ENCODE data around the gene GTSE1.

Gene GTSE1

DNA sequence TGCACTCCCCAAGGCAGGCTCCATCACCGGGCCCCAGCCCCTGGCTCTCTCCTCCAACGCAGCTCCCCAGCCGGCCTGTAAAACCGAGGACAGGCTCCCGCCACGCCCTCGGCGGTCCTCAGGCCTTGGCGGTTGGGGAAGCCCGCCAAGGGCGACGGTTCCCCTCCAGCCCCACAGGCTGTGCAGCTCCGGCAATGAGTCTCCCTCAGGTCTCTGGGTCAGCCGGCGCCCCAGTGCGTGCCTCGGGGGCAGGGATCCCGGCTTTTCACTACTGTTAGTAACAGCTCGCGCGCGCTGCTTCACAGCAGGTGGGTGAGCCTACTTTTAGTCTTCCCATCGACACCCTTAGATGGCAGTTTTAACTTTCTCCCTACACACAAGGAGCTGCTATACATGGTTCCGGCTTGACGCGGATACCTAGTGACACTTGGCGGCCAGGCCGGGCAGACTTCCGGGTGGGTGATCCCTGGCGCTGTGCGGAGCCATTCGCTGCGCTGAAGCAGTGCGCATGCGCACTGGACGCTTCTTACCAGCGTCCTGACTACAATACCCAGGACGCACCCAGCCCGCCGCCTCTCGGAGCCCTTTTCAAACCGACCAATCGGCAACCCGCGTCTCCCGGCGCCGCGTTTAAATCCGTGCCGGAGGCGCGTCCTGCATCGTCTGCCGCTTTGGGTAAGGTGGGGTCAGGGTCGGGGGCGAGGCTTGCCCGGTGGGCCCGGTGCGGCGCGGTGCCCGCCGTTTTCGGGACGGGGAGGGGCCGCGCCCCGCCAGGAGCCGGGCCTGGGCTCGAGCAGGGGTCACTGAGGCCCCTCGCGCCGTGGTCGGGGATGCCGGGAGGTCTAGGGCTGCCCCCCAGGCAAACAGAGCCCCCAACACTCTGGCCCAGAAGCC is at the start of gene GTSE1:
GTSE1 (plus strand) TSS at position 614 of the 894 bp plus-strand sequence. CDS start 531 bp downstream, outside the sequence.
- Histone ChIP-seq H3K27ac (ENCODE audit: poor library complexity, severe bottlenecking) (peak within 1 kb of the TSS; percentile 56), H3K36me3 (ENCODE audit: low read depth) (peaks cover 42% of the 10 kb centered on the region), H3K27me3 (ENCODE audit: insufficient read depth, poor library complexity, severe bottlenecking) (no peaks in the 10 kb centered on the region), H3K9me3 (ENCODE audit: severe bottlenecking) (no peaks in the 10 kb centered on the region), H3K4me3 (ENCODE audit: severe bottlenecking) (peak within 1 kb of the TSS; percentile 67), H3K4me1 (ENCODE audit: insufficient read depth, poor library complexity, severe bottlenecking) (peaks cover 4% of the 10 kb centered on the region)
- peak; percentile 96 for ATAC-seq (ENCODE audit: low read depth)
- TF ChIP-seq, protein P1, sequence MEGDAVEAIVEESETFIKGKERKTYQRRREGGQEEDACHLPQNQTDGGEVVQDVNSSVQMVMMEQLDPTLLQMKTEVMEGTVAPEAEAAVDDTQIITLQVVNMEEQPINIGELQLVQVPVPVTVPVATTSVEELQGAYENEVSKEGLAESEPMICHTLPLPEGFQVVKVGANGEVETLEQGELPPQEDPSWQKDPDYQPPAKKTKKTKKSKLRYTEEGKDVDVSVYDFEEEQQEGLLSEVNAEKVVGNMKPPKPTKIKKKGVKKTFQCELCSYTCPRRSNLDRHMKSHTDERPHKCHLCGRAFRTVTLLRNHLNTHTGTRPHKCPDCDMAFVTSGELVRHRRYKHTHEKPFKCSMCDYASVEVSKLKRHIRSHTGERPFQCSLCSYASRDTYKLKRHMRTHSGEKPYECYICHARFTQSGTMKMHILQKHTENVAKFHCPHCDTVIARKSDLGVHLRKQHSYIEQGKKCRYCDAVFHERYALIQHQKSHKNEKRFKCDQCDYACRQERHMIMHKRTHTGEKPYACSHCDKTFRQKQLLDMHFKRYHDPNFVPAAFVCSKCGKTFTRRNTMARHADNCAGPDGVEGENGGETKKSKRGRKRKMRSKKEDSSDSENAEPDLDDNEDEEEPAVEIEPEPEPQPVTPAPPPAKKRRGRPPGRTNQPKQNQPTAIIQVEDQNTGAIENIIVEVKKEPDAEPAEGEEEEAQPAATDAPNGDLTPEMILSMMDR (IDR thresholded peaks at IDR 0.05; ENCODE audit: poor library complexity, severe bottlenecking) = peak; percentile 39
- peak; percentile 98 for DNase-seq (ENCODE audit: low spot score)

GRCh38 chr22:46247443-46247975 is 49.2 kb upstream of the GTSE1 start:
- Histone ChIP-seq H3K4me1 (ENCODE audit: insufficient read depth, poor library complexity, severe bottlenecking) (peaks cover 15% of the 10 kb centered on the region), H3K27me3 (ENCODE audit: insufficient read depth, poor library complexity, severe bottlenecking) (no peaks in the 10 kb centered on the region), H3K36me3 (ENCODE audit: low read depth) (peaks cover 13% of the 10 kb centered on the region), H3K9me3 (ENCODE audit: severe bottlenecking) (no peaks in the 10 kb centered on the region), H3K27ac (ENCODE audit: poor library complexity, severe bottlenecking) (no peak overlapping the region), H3K4me3 (ENCODE audit: severe bottlenecking) (no peak overlapping the region)
- DNase-seq (ENCODE audit: low spot score) = no peak
- no peak for ATAC-seq (ENCODE audit: low read depth)
- TF ChIP-seq, protein P1 (IDR thresholded peaks at IDR 0.05; ENCODE audit: poor library complexity, severe bottlenecking) = no peak

GRCh38 chr22:46250035-46250782 is 46.5 kb upstream of the GTSE1 start, which contains the start of gene CDPF1:
TSS of gene CDPF1 (minus strand) at chr22:46250293. CDS start at chr22:46248284, 2,009 bp downstream.
- no peaks in the 10 kb centered on the region for H3K9me3 ChIP-seq (ENCODE audit: severe bottlenecking)
- ATAC-seq (ENCODE audit: low read depth) (peak; percentile 96), DNase-seq (ENCODE audit: low spot score) (peak; percentile 86)
- H3K4me1 ChIP-seq (ENCODE audit: insufficient read depth, poor library complexity, severe bottlenecking) = peaks cover 15% of the 10 kb centered on the region
- H3K27ac ChIP-seq (ENCODE audit: poor library complexity, severe bottlenecking) = peak within 1 kb of the TSS; percentile 46
- TF ChIP-seq, protein P1 (IDR thresholded peaks at IDR 0.05; ENCODE audit: poor library complexity, severe bottlenecking) = no peak
- peak within 1 kb of the TSS; percentile 60 for H3K4me3 ChIP-seq (ENCODE audit: severe bottlenecking)
- H3K36me3 ChIP-seq (ENCODE audit: low read depth) = peaks cover 9% of the 10 kb centered on the region
- H3K27me3 ChIP-seq (ENCODE audit: insufficient read depth, poor library complexity, severe bottlenecking) = no peaks in the 10 kb centered on the region

DNA sequence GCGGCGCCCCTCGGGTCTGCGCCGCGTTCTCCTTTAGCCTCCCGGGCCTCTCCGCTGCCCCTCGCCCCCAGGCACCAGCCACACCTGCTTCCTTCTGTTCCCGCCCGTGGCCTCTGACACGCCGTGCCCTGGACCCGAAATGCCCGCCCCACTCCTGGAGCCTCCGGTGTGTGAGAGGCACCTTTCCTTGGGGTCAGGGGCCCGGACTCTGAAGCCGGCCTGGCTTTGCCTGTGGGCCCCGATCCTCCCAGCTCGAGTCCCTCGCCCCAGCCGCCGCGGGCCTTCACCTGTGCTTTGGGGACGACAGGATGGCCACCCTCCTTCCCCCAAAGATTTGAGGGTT is 45.9 kb upstream of the GTSE1 start:
- H3K27me3 ChIP-seq (ENCODE audit: insufficient read depth, poor library complexity, severe bottlenecking) = no peaks in the 10 kb centered on the region
- H3K4me3 ChIP-seq (ENCODE audit: severe bottlenecking) = peak overlapping the region; percentile 60
- H3K9me3 ChIP-seq (ENCODE audit: severe bottlenecking) = no peaks in the 10 kb centered on the region
- DNase-seq (ENCODE audit: low spot score) (no peak), ATAC-seq (ENCODE audit: low read depth) (peak; percentile 5)
- peak overlapping the region; percentile 46 for H3K27ac ChIP-seq (ENCODE audit: poor library complexity, severe bottlenecking)
- TF ChIP-seq, protein P1 (IDR thresholded peaks at IDR 0.05; ENCODE audit: poor library complexity, severe bottlenecking) = no peak
- H3K36me3 ChIP-seq (ENCODE audit: low read depth) = peaks cover 9% of the 10 kb centered on the region
- H3K4me1 ChIP-seq (ENCODE audit: insufficient read depth, poor library complexity, severe bottlenecking) = peaks cover 15% of the 10 kb centered on the region

Data from RWPE2 (cell line).